Measurements from ENCODE around the gene HK3.

- TF ChIP-seq POLR2AphosphoS5 (IDR thresholded peaks at IDR 0.05) (no peak), CTCF (IDR thresholded peaks at IDR 0.05) (no peak)
Observed at GRCh38 chr5:176892663-176893062, 6.5 kb downstream of the HK3 start.
